Liver (tissue), 9 donors: ENCODE results near the gene SLC25A14. TPM values are rescaled to one million over a fixed set of nuclear protein-coding genes. Genes with fewer than 3 reads are reported as not detected.

Experiments
- DNase-seq: peaks from one replicate; pipeline ENCODE4 v3.0.0-alpha.2; 2017; ENCODE audit warnings: low spot score
- H3K27ac ChIP-seq, 2 donors: one replicate each; pipeline ENCODE4 v1.7.0; 2013; ENCODE audit warnings: inconsistent platforms in 2 of 2, low read length in 2 of 2, control low read depth in 1 of 2, low read depth in 1 of 2, mild to moderate bottlenecking in 1 of 2
- H3K27me3 ChIP-seq, 4 donors: one replicate each; pipeline versions ENCODE4 v1.6.1 to v1.7.0; 2013; ENCODE audit warnings: low read length in 3 of 4, inconsistent platforms in 1 of 4, mild to moderate bottlenecking in 1 of 4, moderate library complexity in 1 of 4; ENCODE audit not compliant: control insufficient read depth in 4 of 4, insufficient read depth in 4 of 4
- H3K36me3 ChIP-seq, 4 donors: one replicate each; pipeline versions ENCODE4 v1.6.1 to v1.7.0; 2013; ENCODE audit warnings: low read length in 3 of 4, mild to moderate bottlenecking in 3 of 4, low read depth in 1 of 4, moderate library complexity in 1 of 4; ENCODE audit not compliant: control insufficient read depth in 4 of 4, insufficient read depth in 3 of 4
- H3K4me1 ChIP-seq, 4 donors: one replicate each; pipeline versions ENCODE4 v1.6.1 to v1.7.0; 2013; ENCODE audit warnings: low read length in 3 of 4, mild to moderate bottlenecking in 3 of 4, moderate library complexity in 1 of 4; ENCODE audit not compliant: control insufficient read depth in 4 of 4, insufficient read depth in 4 of 4
- H3K4me3 ChIP-seq, 3 donors: one replicate each; pipeline versions ENCODE4 v1.6.1 to v1.7.0; 2013; ENCODE audit warnings: low read length in 3 of 3, control low read depth in 1 of 3, low read depth in 1 of 3, mild to moderate bottlenecking in 1 of 3
- H3K9ac ChIP-seq, 2 donors: one replicate each; pipeline ENCODE4 v1.7.0; 2013; ENCODE audit warnings: low read length in 2 of 2, mild to moderate bottlenecking in 2 of 2, moderate library complexity in 2 of 2, control low read depth in 1 of 2, low read depth in 1 of 2
- H3K9me3 ChIP-seq, 4 donors: one replicate each; pipeline versions ENCODE4 v1.6.1 to v1.7.0; 2013; ENCODE audit warnings: low read length in 3 of 4; ENCODE audit not compliant: control insufficient read depth in 4 of 4
- ATF3 ChIP-seq: IDR thresholded peaks from 2 replicates; pipeline ENCODE4 v1.6.1; 2016; ENCODE audit warnings: antibody characterized with exemption
- CTCF ChIP-seq: fragments of 150-350 bp; IDR thresholded peaks from 2 replicates; pipeline ENCODE4 v1.5.1; 2017; ENCODE audit warnings: improper control_type of control experiment, low read depth, low read length; ENCODE audit not compliant: missing input control
- EGR1 ChIP-seq, 2 donors: IDR thresholded peaks; 2 replicates each; pipeline ENCODE4 v1.6.1; 2016 to 2018; ENCODE audit warnings: antibody characterized with exemption in 2 of 2, low read depth in 2 of 2
- FOXA2 ChIP-seq: IDR thresholded peaks from 2 replicates; pipeline ENCODE4 v1.6.1; 2016; ENCODE audit warnings: antibody characterized with exemption
- GABPA ChIP-seq, 2 donors: IDR thresholded peaks in 1 of 2; conservative IDR thresholded peaks in 1 of 2; 2 replicates each; pipeline ENCODE4 v1.6.1; 2016; ENCODE audit warnings: antibody characterized with exemption in 2 of 2, mild to moderate bottlenecking in 1 of 2, moderate library complexity in 1 of 2
- HNF4A ChIP-seq, 2 donors: conservative IDR thresholded peaks; 2 replicates each; pipeline ENCODE4 v1.6.1; 2016; ENCODE audit warnings: antibody characterized with exemption in 2 of 2, mild to moderate bottlenecking in 2 of 2
- JUND ChIP-seq, 2 donors: IDR thresholded peaks; 2 replicates each; pipeline ENCODE4 v1.6.1; 2016; ENCODE audit warnings: antibody characterized with exemption in 2 of 2
- NR2F2 ChIP-seq: IDR thresholded peaks from 2 replicates; pipeline ENCODE4 v1.6.1; 2016; ENCODE audit warnings: antibody characterized with exemption
- REST ChIP-seq: IDR thresholded peaks from 2 replicates; pipeline ENCODE4 v1.6.1; 2016; ENCODE audit warnings: antibody characterized with exemption, mild to moderate bottlenecking
- SP1 ChIP-seq: IDR thresholded peaks from 2 replicates; pipeline ENCODE4 v1.6.1; 2018; ENCODE audit warnings: antibody characterized with exemption, mild to moderate bottlenecking
- TAF1 ChIP-seq: conservative IDR thresholded peaks from 2 replicates; pipeline ENCODE4 v1.6.1; 2016; ENCODE audit warnings: antibody characterized with exemption, mild to moderate bottlenecking
- YY1 ChIP-seq: IDR thresholded peaks from 2 replicates; pipeline ENCODE4 v1.6.1; 2016; ENCODE audit warnings: antibody characterized with exemption, mild to moderate bottlenecking
- WGBS: extraction: QIAGEN DNeasy Blood & Tissue Kit; methylation state at CpG from one replicate; pipeline ENCODE4 v1.1.7; 2013; 5-methylcytosine and 5-hydroxymethylcytosine counted together
- polyA plus RNA-seq, 2 donors: library from polyadenylated mRNA; stranded (reverse) in 1 of 2; unstranded in 1 of 2; fragments of 200-250 nt in 1 of 2; fragments of >200 nt in 1 of 2; fragmentation: Nextera tagmentation in 1 of 2; extraction: Ambion mirVana in 1 of 2; gene quantifications; one replicate each; pipeline versions ENCODE4 v1.2.1 to v1.2.3, GENCODE V29; 2013 to 2015
- total RNA-seq, 2 donors: library from RNA; depleted of rRNA; stranded (reverse); fragments of >200 nt; gene quantifications; one replicate each; pipeline ENCODE4 v1.2.3, GENCODE V29; 2014
- donor health status: healthy.
- donor health status: healthy.
- donor health status: healthy.
- donor health status: healthy.
- donor health status: healthy.

SLC25A14 gene
- 1 to 10 TPM; 3.8 to 5.8 TPM for total RNA-seq
- 1 to 10 TPM; 2.7 to 5.6 TPM for polyA plus RNA-seq

- no peaks in the 10 kb centered on the region for H3K27me3 ChIP-seq
- H3K4me3 ChIP-seq = peak within 1 kb of the TSS; percentile 71 to 87 (median 87)
- H3K4me1 ChIP-seq = peaks cover 2 to 7% (median 3%) of the 10 kb centered on the region in 4 donors
- under 1% methylated on average over 55 of the region's 55 CpGs for WGBS
- peak in 1 of 2 donors; percentile 26 for TF ChIP-seq EGR1 (IDR thresholded peaks at IDR 0.05; ENCODE audit: low read depth in 2 of 2)
- no peak for TF ChIP-seq REST
- no peak for TF ChIP-seq NR2F2
- TF ChIP-seq GABPA (IDR thresholded peaks at IDR 0.05 in 1 of 2, conservative IDR thresholded peaks at IDR 0.05 in 1 of 2) = peak; percentile 60 to 89
- TF ChIP-seq YY1 = peak; percentile 67
- no peak for TF ChIP-seq TAF1
- H3K36me3 ChIP-seq = no peaks in the 10 kb centered on the region
- no peak within 1 kb of the TSS for H3K27ac ChIP-seq
- DNase-seq = peak; percentile 63
- peak within 1 kb of the TSS; percentile 28 to 53 for H3K9ac ChIP-seq
- H3K9me3 ChIP-seq = no peaks in the 10 kb centered on the region
Measured at GRCh38 chrX:130339408-130340222, at the start of gene SLC25A14. SLC25A14 (plus strand) TSS chrX:130339919; CDS start chrX:130340279, 360 bp downstream.

GRCh38 chrX:130295519-130296296, 44.0 kb upstream of the SLC25A14 start:
- Histone ChIP-seq H3K9me3 (no peaks in the 10 kb centered on the region), H3K9ac (no peak overlapping the region), H3K27me3 (no peaks in the 10 kb centered on the region), H3K4me3 (no peak overlapping the region), H3K4me1 (peaks cover 0 to 8% (median 3%) of the 10 kb centered on the region in 4 donors), H3K27ac (no peak overlapping the region), H3K36me3 (no peaks in the 10 kb centered on the region)
- TF ChIP-seq FOXA2 = no peak
- TF ChIP-seq NR2F2 = no peak
- TF ChIP-seq JUND (IDR thresholded peaks at IDR 0.05) = no peak
- no peak for TF ChIP-seq EGR1 (IDR thresholded peaks at IDR 0.05; ENCODE audit: low read depth in 2 of 2)
- TF ChIP-seq SP1 = peak; percentile 57
- peak; percentile 71 to 74 for TF ChIP-seq HNF4A (conservative IDR thresholded peaks at IDR 0.05)
- no peak for TF ChIP-seq ATF3
- no peak for TF ChIP-seq CTCF
- DNase-seq = no peak
- WGBS = 62% methylated on average over 5 of the region's 5 CpGs
